Fibroblast of skin of scalp (primary cell): ENCODE measurements around the gene KLHL30.
A peak's percentile ranks its signal among the peaks of the same experiment; 100 is the strongest.
"Not testable (repeated sequence)": the region's sequence is repeated elsewhere in the genome, so short reads cannot be mapped to it uniquely, and the experiment has no call there.

Source experiments
- DNase-seq: peaks from one replicate; pipeline ENCODE4 v3.0.0-alpha.2; 2013

Gene KLHL30

DNA sequence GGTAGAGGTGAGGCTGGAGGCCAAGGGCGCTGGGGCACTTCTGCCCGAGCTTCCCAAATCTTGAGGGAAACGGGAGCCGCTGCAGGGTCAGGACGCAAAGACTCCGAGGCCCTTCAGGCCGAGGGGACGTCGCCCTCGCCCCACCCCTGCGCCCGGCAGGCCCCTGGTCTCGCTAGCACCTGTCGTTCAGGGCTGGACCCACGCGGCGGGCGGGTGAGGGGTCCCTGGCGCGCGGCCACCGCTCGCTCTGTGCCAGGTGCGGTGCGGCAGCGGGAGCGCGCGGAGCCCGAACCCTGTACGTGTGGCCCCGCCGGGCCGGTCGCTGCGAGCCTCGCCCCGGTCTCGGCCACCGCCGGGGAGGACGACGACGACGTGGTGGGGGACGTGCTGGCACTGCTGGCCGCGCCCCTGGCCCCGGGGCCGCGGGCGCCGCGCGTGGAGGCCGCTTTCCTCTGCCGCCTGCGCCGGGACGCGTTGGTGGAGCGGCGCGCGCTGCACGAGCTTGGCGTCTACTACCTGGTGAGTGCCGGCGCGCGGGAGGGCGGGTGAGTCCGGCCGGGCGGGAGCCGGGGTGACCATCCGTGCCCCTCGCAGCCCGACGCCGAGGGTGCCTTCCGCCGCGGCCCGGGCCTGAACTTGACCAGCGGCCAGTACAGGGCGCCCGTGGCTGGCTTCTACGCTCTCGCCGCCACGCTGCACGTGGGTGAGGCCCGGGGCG lies 25.2 kb downstream of the KLHL30 start:
- no peak for DNase-seq

DNA sequence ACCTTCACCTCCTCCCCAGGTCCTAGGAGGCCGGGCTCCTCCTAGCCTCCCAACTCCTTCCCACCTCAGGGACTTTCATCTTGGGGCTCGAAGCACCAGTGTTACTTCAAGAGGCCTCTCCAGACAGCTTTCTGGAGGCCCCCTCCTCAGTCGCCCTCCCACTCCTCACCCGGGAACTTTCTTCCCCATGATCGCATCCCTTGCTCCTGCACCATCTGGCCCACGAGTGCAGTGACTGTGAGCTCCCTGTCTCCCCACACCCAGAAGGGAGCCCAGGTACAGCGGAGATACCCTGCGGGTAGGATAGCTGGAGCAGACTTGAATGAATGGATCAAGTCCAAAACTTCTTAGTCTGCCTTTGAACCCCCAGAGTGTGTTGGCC lies 26.4 kb downstream of the KLHL30 start:
- DNase-seq: no peak

DNA sequence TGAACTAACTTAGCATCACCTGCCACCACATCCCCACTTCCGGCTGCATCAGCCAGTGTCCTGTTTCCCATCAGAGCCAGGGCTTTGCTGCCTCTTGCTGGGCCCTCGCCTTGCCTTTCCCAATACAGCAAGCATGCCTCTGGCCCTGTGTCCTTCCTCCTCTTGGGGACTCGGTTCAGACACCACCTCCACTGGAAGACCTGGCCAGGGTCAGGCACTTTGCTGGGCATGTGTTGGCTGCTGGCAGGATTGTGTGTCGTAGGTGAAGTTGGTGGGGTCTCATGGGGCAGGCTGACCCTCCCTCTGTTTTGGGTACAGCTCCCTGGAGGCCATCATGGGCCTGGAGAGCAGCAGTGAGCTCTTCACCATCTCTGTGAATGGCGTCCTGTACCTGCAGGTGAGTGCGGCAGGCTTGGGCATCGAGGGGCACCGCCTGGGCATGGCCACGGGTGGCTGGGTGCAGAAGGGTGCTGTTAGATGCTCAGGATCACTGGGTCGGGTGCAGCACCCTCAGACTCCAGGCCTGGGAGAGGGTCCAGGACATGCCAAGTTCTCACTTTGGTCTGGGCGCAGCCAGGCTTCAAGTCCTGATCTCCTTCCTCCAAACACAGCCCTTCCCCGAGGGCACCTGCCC lies 26.9 kb downstream of the KLHL30 start:
- DNase-seq: no peak

DNA sequence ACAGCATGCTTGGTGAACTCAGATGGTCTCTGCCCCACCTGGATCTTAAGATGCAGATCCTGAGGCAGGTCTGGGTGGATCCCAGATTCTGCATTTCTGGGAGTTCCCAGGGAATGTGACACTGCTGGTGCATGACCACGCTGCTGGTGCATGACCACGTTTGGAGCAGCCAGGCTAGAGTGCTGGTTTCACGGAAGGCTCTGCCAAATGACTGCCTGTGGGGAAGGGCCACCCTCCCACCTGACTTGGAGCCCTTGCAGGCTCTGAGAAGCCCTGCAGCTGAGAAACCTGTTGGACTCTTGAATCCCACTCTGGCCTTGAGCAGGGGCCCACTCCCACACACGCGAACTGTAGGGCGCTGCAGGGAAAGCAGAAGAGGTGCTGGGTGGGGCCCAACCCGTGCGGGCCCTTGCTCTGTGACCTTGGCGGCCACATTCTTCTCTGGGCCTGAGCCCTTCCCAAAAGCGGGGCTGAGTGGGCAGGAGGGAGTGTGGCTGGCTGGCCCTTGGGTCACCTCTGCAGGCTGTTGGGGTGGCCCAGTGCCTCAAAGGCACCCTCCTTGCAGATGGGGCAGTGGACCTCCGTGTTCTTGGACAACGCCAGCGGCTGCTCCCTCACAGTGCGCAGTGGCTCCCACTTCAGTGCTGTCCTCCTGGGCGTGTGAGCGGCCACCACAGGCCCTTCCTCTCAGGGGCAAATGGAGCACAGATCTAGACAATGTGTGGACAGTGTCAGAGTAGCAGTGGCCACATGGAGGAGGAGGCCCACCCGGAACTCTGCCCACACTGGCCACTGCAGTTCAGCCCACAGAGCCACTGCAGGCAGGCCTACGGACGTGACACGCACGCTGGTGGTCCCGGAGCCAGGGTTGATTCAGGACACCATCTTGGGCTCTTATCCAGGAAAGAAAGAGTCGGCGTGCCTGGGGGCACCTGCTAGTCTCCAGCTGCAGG lies 28.2 kb downstream of the KLHL30 start:
- no peak for DNase-seq

DNA sequence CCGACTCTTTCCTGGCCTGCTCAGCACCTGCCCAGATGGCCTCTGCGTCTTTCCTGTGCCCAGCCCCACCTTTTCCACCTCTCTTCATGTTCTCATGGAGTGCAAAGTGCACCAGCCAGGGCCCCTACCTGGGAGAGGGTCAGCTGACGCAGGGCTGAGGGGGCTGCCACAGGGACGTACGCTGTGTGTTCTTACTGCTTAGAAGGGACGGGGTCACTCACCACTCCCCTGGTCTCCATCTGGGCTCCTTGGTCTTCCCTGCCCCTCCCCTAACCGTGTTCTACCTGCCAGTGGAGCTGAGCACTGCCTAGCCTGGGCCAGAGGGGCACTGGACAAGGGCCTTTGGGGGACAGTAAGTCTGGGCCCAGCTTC lies 28.9 kb downstream of the KLHL30 start:
- no peak for DNase-seq

DNA sequence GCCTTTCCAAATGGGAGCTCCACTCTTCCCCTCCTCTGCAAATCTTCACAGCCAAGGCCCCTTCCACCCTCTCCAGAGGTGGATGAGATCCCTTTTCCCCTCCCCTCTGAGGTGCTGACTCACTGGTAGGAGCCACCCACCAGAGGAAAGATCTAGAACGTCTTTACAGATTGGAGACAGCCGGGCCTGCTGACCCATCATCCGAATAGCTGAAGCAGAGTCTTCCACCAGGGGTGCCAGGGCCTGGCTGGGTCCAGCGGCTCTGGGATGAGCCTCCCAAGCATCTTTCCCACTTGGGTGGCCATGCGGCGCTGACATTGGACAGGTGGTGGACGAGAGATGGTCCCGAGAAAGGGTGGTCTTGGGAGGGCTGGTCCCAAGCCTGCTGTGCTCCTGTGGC lies 29.3 kb downstream of the KLHL30 start:
- peak; percentile 33 for DNase-seq

DNA sequence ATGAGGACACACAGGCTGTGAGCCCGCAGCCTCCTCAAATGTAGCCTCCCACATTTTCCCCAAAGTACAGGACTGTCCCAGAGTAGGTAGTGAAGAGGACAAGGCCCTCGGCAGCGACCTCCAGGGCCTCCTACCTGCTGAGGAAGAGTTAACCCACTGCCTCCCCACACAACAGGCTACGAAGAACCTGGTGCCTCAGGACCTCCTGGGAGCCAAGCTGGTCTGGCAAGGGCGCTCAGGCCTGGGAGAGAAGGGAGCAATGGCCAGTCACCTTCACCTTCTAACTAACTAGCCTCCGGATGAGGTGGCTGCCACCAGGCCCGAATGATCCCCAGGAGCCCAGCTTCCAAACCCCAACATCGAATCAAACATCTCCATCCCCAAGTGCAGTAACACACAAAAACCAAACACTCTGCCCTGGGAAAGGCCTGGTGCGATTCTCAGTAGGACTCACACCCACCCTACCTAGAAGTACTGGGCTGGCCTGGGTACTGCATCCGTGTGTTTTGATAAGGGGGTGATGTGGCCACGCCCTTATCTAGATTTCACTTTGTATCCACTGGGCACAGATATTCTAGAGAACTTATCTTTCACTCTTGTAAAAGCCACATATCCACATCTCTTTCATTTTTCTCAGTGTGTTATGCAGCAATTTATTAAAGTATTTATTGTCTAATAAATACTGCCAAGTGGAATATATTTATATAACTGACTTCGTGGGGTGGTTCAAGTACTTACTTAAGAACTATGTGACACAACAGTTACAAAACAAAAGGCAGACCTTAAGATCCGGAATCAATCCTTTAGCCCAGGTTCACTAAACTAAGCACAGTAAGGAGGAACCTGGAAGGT lies 30.0 kb downstream of the KLHL30 start:
- DNase-seq: no peak

DNA sequence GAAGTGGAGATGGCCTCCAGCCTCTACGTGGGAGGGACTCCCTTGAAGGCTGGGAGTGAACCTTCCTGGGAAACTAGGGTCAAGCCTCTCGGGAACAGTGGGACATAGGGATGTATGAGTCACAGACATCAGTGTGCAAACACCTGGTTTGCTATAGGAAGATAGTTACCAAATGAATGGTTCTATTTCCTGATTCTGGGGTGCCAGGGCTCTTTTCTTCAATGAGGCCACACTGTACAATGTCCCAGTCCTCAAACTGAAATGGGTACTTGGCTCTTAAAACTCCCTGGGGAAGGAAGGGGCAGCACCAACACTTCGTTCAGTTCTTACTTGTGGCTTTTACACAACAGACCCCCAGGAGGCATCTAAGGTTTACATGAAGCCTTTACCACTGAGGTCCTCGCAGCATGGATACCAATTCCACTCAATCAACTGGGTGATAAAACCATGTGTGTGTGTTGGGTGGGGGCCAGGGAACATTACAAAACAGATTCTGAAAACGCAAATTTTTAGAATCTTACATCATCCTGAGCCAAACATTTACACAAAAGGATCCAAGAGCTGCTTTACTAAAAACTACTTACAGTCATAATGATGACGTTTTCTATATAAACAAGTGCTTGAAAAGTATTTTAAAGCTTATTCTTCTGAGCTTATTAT lies 30.7 kb downstream of the KLHL30 start:
- DNase-seq: peak; percentile 97

DNA sequence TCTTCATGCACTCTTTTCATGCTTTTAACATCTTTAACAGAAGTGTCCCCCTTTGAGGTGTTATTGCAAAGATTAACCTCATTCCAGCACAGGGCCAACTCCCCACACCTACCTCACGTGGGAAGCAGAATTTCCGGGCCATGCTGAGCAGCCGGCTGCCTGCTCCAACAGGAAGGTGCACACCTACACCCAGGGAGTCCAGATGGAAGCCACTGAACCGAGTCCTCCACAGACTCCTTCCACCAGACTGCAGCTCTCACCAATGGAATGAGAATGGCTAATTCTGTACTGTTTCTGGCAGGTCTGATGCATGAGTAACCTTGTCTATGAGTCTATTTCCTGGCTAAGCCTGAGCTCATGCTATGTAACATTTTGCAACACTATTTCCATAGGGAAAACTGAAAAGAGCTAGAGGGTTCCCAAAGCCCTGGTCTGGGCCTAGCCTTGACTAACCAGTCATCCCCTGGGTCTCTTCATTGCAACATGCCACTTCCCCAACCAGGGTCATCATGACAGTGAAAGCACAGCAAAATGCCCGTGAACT lies 31.3 kb downstream of the KLHL30 start:
- DNase-seq: peak; percentile 99

DNA sequence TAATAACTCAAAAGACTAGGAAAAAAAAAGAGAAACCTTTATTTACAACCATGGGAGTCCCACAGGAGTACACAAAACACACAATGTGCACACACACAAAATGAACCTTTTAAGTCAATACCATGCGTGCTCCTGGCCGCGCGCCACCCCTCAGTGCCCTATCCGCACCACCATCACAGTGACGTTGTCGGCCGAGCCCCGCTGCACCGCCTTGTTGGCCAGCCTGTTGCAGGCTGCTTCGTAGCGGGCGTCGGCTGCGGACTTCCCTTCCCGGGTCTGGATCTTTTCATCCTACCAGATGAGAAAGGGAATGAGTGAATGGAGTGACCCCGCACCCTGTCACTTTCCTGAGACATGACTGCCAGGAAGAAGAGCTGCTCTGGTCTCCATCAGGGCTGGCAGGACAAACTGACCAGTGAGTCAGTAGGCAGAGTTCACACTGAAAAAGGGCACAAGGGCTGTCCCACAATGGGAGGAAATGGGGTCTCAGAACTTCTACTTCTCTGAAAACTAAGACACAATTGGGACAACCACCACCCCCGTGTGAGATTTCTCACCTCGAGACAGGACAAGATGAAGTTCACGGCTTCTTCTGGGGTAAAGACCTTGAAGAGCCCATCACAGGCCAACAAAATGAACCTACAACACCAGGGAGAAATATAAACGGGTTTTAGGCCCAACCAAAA lies 32.1 kb downstream of the KLHL30 start:
- no peak for DNase-seq

DNA sequence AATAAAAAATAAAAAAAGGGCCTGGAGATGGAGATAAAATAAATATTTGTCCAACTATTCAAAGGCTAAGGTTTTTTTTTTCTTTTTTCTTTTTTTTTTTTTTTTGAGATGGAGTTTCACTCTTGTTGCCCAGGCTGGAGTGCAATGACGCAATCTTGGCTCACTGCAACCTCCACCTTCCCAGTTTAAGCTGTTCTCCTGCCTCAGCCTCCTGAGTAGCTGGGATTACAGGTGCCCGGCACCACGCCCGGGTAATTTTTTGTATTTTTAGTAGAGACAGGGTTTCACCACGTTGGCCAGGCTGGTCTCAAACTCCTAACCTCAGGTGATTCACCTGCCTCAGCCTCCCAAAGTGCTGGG lies 32.6 kb downstream of the KLHL30 start:
- DNase-seq: not testable (repeated sequence)

DNA sequence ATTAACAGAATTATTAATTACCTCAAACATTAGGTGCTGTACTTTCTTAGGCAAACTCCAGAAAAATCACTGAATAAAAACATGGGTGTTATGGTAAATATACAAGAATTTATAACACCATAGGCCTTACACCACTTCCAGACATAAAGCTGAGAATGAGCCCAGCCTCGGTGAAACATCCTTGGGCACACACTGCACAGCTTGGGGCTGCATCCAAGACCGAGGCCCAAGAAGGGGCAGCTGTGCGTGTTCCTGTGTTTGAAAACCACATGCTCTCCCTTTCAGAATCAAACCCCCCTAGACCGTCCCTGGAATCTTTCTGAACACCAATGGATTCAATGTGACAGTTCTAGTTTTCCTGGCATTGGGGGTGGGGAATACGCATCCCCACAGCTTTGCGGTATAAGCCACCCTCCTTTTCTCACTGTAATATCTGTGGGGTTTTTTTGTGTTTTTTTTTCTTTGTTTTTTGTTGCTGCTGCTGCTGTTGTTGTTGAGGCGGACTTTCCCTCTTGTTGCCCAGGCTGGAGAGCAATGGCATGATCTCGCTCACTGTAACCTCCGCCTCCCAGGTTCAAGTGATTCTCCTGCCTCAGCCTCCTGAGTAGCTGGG lies 33.2 kb downstream of the KLHL30 start:
- DNase-seq: no peak

DNA sequence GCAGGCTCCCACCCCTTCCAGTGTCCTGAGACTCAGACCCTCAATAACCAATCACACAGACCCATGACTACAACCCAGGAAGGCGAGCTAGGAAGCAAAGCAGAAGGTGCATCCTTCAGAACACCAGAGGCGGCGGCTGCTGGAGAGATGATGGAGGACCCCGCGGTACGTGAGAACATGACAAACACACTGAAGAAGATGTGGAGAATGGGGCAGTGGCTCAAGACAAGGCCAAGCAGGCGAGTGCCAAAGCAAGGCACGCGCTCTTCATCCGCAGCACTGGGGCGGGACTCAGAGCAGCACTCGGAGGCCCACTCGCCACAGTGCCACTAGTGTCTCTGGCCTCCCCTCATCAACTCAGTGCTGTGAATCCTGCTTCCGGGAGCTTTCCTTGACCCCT lies 34.0 kb downstream of the KLHL30 start:
- no peak for DNase-seq

DNA sequence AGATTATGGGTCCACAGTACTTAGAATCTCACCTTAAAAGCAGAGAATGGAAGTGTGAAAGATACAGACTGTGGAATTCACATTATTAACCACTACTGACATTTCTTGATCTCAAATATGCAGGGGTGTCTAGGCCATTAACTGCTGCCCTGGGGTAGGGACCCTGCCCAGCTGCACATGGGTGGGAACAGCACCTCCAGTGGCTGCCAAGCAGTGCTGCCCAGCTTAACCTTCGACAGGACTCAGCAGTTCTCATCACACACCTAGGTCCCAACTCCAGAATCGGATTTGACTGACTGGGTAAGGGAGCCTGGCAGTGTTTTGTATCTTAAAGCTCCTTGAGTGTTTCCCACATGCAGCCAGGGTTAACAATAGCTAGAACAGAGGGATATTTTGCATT lies 35.2 kb downstream of the KLHL30 start:
- DNase-seq: no peak

DNA sequence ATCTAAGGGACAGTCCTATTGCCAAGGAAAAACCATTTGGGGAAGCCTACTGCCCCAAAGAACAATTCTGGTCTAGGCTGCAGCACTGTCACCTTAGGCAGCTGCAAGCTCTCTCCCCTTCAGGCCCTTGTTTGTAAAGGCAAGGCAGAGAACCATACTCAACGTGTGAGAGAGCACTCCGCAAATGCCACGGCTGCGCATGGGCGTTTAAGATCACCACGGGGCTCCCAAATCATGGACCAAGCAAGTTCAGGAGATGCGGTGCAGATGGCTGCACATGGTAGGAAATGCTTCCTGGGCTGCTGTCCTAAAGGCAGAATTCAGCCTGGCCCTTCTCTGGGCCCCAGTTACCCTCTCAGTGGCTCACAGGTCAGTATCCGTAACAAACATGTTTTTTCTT lies 35.8 kb downstream of the KLHL30 start:
- no peak for DNase-seq

DNA sequence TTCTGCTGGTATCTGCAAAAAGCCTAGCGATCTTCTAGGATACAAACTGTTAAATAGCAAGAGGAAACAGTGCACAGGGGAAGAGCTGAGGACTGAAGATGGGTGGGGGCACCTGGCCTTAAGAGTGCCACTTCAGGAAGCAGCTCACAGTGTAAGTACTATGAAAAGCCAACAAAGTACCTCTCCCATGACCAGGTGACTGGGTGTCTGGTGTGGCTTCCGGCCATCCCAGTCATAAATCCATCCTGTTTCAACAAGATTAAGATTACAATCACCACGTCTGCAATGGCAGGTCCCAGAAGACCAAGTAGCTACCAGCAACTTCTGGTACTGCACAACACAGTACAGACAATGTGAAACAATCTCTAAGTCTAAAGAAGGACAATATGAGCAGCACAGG lies 36.2 kb downstream of the KLHL30 start:
- DNase-seq: no peak

DNA sequence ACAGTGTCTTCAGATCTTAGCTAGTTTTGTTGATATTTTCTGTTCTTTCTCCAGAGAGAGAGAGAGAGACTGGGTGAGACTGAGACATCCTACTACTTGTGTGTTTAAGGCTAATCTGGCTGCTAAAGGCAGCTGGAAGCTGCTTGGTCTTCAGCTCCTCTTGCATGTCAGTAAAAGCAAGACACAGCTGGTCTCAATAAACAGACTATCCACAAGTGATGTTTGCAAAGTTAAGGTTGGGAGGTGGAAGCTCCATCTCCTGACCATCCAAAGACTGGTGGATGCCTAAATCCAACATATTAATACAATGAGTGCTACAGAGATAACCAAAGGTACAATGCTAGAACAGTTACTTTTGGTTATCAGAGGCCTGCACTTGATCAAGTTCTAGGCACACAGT lies 38.1 kb downstream of the KLHL30 start:
- DNase-seq: no peak

DNA sequence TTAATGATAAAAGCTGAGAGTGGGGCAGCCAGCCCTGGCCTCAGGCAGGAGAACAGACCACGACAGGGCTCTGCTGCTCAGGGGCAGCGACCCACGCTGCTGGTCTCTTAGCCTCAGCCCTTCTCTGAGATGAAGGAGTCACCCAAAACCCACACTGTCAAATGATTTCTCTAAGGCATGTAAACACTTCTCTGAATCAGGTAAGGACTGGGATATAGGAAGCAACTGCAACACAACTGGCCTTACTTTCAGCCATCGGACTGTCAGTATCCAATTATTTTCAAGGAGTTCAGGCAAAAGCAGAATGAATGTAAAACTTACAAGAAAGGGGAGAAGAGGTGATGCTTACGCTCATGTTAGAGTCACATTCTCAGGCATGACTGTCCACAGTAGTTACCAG lies 42.1 kb downstream of the KLHL30 start:
- DNase-seq: no peak

DNA sequence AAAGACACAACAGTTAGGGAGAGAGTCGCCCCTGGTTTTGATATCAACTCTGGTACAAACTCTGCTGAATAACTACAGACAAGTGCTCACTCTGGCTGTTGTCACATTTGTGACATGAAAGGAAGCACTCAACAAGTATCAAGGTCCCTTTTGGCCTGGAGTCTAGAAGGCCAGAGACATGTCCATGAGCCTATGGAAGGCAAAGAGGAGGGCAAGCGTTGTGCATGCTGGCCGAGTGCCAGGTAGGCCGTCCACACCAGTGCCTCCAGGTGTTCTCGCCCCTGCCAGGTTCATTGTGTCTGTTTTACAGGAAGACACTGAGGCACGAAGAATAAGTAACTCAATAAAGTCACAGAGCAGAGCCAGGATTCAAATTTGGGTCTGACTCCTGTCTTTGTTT lies 43.9 kb downstream of the KLHL30 start:
- no peak for DNase-seq

DNA sequence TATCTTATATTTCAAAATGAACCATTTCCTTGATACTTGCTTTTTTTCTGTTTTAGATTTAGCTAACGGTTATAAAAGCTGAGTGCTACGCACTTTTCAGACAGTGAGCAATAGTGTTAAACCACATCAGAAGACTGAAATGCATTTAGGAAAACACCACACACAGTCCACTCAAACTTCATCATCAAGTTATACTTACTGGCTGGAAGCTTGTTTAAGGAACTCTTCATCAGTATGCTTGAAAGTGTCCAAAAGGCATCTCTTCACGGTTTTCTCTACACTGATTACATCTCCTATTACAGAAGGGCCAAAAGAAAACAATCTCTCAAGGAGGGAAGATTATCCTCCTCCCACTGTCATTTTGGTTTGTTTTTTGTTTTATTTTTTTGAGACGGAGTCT lies 45.4 kb downstream of the KLHL30 start:
- DNase-seq: no peak
